GM18873 (cell line): ENCODE results near the gene TCEANC2.
"Not testable (repeated sequence)": the region's sequence is repeated elsewhere in the genome, so short reads cannot be mapped to it uniquely, and the experiment has no call there.

Source experiments
- ATAC-seq: cut with Tn5 transposase; IDR thresholded peaks from one replicate; pipeline ENCODE4 v1.9.1; 2021; ENCODE audit warnings: mild to moderate bottlenecking, moderate library complexity, moderate number of reproducible peaks; ENCODE audit not compliant: unreplicated experiment, low FRiP score

The TCEANC2 gene

GRCh38 chr1:54052934-54053744, at the start of gene TCEANC2, which contains the start of gene TMEM59:
Gene TCEANC2 (plus strand): TSS chr1:54053608. CDS start chr1:54054423, 815 bp downstream.
Gene TMEM59 (minus strand): TSS chr1:54053204. CDS start chr1:54053188, 16 bp downstream.
- peak; percentile 91 for ATAC-seq

GRCh38 chr1:54003750-54004480, 49.5 kb upstream of the TCEANC2 start:
- ATAC-seq, result not testable (repeated sequence)

- ATAC-seq, result no peak
These were observed 48.8 kb upstream of the TCEANC2 start for GRCh38 chr1:54004481-54005049.

- no peak for ATAC-seq
These were observed 46.9 kb upstream of the TCEANC2 start for GRCh38 chr1:54006508-54006907.

DNA sequence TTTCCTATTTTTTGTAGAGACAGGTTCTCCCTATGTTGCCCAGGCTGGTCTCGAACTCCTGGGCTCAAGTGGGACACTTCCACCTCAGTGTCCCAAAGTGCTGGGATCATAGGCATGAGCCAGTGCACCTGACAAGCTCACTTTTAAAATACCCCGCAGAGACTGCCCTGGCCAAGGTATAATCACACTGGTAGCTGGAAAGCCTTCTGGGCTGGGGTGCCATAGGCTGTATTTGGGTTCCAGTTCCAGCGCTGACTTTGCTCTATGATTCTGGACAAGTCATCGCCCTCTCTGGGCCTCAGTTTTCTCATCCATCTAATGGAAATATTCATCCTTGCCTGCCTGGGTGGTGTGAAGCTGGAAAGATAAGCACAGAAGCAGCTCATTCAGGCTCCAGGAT, 45.8 kb upstream of the TCEANC2 start:
- ATAC-seq, result no peak

GRCh38 chr1:54008876-54009275, 44.5 kb upstream of the TCEANC2 start:
- no peak for ATAC-seq

DNA sequence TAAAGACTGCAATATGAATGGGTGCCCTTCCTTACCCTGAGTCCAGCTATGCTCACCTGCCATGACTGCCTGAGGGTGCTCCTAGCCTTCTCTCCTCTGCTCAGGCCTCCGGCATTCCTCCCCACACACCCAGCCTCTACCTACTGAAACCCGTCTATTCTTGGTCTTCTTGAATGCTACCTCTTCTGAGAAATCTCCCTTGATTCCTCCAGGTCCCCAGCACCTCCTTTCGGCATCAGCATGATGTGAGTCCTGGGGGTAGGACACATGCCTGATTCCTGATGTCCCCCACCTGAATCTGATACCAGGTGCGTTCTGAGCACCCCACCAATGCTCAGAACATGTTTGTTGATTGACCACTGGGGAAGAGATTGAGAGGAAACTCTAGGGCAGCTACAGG, 44.0 kb upstream of the TCEANC2 start:
- no peak for ATAC-seq

- ATAC-seq, result no peak
These were observed 42.8 kb upstream of the TCEANC2 start for GRCh38 chr1:54010415-54011117.

DNA sequence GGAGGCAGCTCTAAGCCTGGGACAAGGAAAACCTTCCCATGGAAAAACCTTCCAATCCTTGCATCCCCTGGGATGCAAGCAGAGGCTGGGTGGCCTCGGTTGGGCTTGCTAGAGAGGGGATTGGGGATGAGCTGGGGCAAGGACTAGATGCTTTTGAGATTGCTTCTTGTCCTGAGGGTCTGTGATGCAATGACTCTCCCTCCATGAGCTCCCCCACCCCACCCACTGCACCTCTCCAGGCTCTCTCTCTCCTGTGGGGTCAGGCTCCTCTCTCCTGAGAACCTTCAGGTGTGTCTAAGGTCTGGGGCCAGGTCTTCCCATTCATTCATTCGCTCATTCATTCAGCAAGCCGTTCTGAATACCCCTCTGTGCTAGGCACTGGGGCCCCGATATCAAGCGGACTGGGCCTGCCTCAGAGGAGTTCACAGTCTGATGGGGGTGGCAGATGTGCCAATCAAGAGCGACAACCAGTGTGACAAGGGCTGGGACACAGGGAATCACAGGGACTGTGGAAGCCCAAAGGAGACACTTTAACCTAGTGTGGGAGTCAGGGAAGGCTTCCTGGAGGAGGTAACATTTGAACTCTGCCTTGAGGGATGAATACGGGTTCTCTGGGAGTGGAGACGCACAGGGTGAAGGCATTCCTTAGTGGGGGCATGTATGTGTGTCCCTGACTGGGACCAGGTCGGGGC, 41.9 kb upstream of the TCEANC2 start:
- ATAC-seq, result no peak

DNA sequence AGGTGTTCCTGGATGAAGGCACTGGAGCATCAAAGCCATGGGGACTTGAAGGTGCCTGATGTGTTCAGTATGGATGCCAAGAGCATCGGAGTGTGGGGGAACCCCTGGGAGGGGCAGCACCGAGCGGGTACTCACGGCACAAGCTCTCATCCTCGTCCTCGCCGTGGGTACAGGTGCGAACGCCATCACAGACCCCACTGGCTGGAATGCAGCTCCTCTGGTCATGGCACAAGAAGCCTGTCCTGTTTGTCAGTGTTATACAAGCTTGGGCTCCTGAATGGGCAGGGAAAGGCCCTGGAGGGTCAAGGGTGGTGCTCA, 41.4 kb upstream of the TCEANC2 start:
- ATAC-seq, result no peak

DNA sequence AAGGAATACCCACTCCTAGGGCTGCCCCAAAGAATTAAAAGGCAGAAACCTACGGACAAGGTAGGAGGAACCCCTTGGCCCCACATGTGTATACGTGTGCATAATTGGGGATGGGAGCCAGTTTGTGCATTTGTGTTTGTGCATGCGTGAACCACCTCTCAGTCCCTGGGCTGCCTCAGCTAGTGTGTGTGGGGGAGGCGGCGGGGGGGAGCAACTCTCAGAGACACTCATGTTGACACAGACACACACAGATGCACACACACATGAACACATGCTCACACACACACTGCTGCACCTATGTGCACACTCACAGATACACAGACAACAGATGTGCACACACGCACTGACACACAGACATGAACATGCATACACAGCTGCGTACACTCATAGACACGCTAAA, 40.5 kb upstream of the TCEANC2 start:
- no peak for ATAC-seq

DNA sequence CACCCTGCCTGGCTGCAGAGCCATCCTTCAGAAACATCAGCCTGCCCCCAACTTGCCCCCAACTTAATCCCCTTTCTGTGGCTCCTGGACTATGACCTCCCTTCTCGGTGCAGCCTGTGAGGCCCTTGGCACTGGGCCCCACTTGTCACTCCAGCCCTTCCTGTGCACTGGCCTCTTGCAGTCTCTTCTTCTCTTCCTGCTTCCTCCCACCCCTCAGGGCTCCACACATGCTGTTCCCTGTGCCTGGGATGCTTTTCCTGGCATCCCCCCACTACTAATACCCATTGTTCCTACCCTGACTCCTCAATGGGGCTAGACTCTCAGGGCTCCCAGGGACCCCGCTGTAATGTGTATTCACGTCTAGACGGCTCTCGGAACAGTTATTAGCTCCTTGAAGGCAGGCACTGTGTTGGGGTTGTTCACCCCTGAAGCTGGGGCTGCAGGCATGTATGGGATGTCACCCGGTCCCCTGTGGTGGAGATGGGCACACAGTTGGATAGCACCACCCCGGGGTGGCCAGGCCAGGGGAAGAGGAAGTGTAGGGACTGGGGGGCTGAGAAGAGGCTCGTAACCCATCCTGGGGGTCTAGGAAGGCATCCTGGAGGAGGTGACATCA, 39.9 kb upstream of the TCEANC2 start:
- no peak for ATAC-seq

- ATAC-seq, result no peak
These were observed 39.3 kb upstream of the TCEANC2 start for GRCh38 chr1:54014009-54014629.

GRCh38 chr1:54016343-54017282, 36.8 kb upstream of the TCEANC2 start:
- ATAC-seq, result no peak

- ATAC-seq, result no peak
These were observed 35.4 kb upstream of the TCEANC2 start, which contains the start of gene LDLRAD1 for GRCh38 chr1:54017979-54018378. Gene LDLRAD1 (minus strand): TSS chr1:54018186. CDS start chr1:54018112, 74 bp downstream.

DNA sequence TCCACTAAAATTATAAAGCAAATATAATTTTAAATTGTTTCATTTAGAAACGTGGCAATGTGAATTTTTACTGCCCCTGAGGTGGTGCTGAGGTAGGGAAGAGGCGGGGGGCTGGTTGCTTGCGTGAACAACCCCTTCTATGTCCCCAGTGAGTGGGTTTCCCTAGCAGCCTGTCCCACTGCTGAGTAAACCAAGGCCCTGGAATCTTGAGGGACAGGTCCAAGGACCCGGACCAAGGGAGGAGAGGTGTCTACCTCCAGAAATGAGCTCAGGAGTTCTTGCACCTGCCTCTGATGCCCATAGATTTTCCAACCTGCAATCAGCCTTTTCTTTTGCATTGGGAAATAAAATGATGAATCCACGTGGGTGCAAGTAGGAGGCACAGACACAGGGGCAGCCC, 34.8 kb upstream of the TCEANC2 start:
- no peak for ATAC-seq

DNA sequence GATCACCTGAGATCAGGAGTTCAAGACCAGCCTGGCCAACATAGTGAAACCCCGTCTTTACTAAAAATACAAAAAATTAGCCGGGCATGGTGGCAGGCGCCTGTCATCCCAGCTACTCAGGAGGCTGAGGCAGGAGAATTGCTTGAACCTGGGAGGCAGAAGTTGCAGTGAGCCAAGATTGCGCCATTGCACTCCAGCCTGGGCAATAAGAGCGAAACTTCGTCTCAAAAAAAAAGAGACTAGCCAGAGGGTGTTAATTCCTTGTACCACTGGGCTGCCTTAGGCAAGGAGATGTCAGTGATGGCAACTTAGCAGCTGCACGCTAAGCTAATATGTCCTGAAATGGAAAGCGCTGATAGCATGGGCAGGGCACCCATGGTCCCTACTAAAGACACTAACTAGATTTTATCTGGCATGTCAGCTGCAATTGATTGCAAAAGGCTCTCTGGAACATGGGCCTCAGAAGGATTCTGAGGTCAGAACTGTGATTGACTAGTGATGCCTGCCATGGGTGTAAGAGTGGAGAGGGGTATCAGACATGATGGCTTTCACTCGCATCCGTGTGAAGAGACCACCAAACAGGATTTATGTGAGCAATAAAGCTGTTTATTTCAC, 33.7 kb upstream of the TCEANC2 start:
- not testable (repeated sequence) for ATAC-seq

- ATAC-seq, result no peak
These were observed 29.1 kb upstream of the TCEANC2 start for GRCh38 chr1:54024358-54024757.
